HG03378 (cell line): ENCODE measurements around the gene PPM1M.

Experiments used
- ATAC-seq: cut with Tn5 transposase; IDR thresholded peaks from one replicate; pipeline ENCODE4 v1.9.1; 2021; ENCODE audit warnings: mild to moderate bottlenecking, moderate library complexity; ENCODE audit not compliant: unreplicated experiment

PPM1M gene

GRCh38 chr3:52243791-52244628 lies 1.5 kb upstream of the PPM1M start:
- ATAC-seq: peak; percentile 48

GRCh38 chr3:52246264-52246620 lies 683 bp downstream of the PPM1M start:
- ATAC-seq: no peak

- ATAC-seq: no peak
Measured at GRCh38 chr3:52246728-52247408, 1.3 kb downstream of the PPM1M start.

- no peak for ATAC-seq
Measured at GRCh38 chr3:52247409-52248164, 2.0 kb downstream of the PPM1M start.

GRCh38 chr3:52248165-52248541 lies 2.6 kb downstream of the PPM1M start:
- no peak for ATAC-seq

- no peak for ATAC-seq
Measured at GRCh38 chr3:52248816-52249547, 3.4 kb downstream of the PPM1M start.

GRCh38 chr3:52249683-52250082 lies 4.1 kb downstream of the PPM1M start:
- ATAC-seq: no peak

- ATAC-seq: no peak
Measured at GRCh38 chr3:52250122-52250521, 4.6 kb downstream of the PPM1M start.

- ATAC-seq: peak; percentile 84
Measured at GRCh38 chr3:52253314-52254304, 8.1 kb downstream of the PPM1M start.

GRCh38 chr3:52254608-52255007 lies 9.0 kb downstream of the PPM1M start:
- no peak for ATAC-seq

- ATAC-seq: no peak
Measured at GRCh38 chr3:52256159-52256558, 10.6 kb downstream of the PPM1M start.

GRCh38 chr3:52256622-52257021 lies 11.1 kb downstream of the PPM1M start:
- no peak for ATAC-seq

GRCh38 chr3:52257911-52258310 lies 12.4 kb downstream of the PPM1M start:
- no peak for ATAC-seq

- no peak for ATAC-seq
Measured at GRCh38 chr3:52259035-52259434, 13.5 kb downstream of the PPM1M start.

- ATAC-seq: no peak
Measured at GRCh38 chr3:52259448-52259847, 13.9 kb downstream of the PPM1M start.

- no peak for ATAC-seq
Measured at GRCh38 chr3:52262447-52262846, 16.9 kb downstream of the PPM1M start.

GRCh38 chr3:52265387-52265786 lies 19.8 kb downstream of the PPM1M start:
- ATAC-seq: no peak

GRCh38 chr3:52268036-52268435 lies 22.5 kb downstream of the PPM1M start:
- no peak for ATAC-seq

- no peak for ATAC-seq
Measured at GRCh38 chr3:52269776-52270175, 24.2 kb downstream of the PPM1M start.

- no peak for ATAC-seq
Measured at GRCh38 chr3:52270252-52270754, 24.7 kb downstream of the PPM1M start.
